ENCODE data around the gene FAM120A. TPM values are rescaled to one million over a fixed set of nuclear protein-coding genes. Genes with fewer than 3 reads are reported as not detected.

The FAM120A gene
- polyA plus RNA-seq, 1 experiment: 83.7 TPM

DNA sequence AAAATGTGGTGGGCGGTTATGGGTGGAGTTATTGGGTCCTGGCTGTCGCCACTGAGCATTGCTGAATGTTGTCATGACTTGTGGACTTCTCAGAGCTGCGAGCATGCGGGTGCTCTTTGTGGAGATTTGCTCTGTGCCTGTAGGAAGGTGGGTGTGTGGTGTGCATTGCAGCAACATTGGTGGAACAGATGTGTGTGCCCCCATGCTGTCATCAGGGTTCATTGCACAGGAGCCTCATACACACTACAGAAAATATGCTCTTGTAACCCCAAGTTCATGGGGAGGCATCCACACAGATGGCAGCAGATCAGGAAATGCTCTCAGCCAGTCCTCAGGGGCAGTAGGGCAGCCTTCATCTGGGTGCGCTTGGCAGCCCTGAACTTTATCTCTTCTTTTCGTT, 69.0 kb downstream of the FAM120A start:
- no peaks in the 10 kb centered on the region for H3K9me3 ChIP-seq (ENCODE audit: control insufficient read depth, insufficient read depth, low read length)
- no peak overlapping the region for H3K4me3 ChIP-seq (ENCODE audit: low read depth, low read length)
- ChIA-PET CTCF (interaction anchor here (1.0 to 1.4 kb wide), 2 partner anchors 45 to 46 kb away, joined by 3 read pairs; no protein-coding TSS in a partner anchor), POLR2A (no interaction called here)
- TF ChIP-seq, protein P1, sequence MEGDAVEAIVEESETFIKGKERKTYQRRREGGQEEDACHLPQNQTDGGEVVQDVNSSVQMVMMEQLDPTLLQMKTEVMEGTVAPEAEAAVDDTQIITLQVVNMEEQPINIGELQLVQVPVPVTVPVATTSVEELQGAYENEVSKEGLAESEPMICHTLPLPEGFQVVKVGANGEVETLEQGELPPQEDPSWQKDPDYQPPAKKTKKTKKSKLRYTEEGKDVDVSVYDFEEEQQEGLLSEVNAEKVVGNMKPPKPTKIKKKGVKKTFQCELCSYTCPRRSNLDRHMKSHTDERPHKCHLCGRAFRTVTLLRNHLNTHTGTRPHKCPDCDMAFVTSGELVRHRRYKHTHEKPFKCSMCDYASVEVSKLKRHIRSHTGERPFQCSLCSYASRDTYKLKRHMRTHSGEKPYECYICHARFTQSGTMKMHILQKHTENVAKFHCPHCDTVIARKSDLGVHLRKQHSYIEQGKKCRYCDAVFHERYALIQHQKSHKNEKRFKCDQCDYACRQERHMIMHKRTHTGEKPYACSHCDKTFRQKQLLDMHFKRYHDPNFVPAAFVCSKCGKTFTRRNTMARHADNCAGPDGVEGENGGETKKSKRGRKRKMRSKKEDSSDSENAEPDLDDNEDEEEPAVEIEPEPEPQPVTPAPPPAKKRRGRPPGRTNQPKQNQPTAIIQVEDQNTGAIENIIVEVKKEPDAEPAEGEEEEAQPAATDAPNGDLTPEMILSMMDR (IDR thresholded peaks at IDR 0.05; ENCODE audit: low read depth, low read length): no peak
- H3K27me3 ChIP-seq (ENCODE audit: control insufficient read depth, insufficient read depth, low read length): no peaks in the 10 kb centered on the region
- H3K27ac ChIP-seq (ENCODE audit: low read depth, low read length): no peak overlapping the region
- DNase-seq (ENCODE audit: low read depth, low spot score): no peak

DNA sequence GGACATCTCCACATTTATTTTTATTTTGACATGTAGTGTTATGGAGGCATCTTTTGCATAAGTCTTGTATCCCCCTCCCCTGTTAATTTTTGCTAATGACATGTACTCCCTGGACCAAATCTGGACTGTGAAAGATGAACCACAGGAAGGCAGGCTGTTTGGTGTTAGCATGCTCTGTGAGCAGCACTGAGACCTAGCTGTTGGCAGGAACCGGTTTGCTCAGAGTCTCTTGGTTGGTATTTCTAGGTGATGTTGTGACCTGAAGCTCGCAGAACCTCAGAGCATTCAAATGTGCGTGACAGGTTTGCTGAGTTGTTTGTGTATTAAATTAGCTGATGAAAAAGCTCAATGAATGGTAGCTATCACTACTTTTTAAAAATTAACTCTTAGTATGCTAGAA, 71.3 kb downstream of the FAM120A start:
- CTCF ChIA-PET: no interaction called here
- no peak overlapping the region for H3K4me3 ChIP-seq (ENCODE audit: low read depth, low read length)
- no peaks in the 10 kb centered on the region for H3K9me3 ChIP-seq (ENCODE audit: control insufficient read depth, insufficient read depth, low read length)
- TF ChIP-seq, protein P1 (IDR thresholded peaks at IDR 0.05; ENCODE audit: low read depth, low read length): no peak
- DNase-seq (ENCODE audit: low read depth, low spot score): no peak
- no peak overlapping the region for H3K27ac ChIP-seq (ENCODE audit: low read depth, low read length)
- POLR2A ChIA-PET: no interaction called here
- no peaks in the 10 kb centered on the region for H3K27me3 ChIP-seq (ENCODE audit: control insufficient read depth, insufficient read depth, low read length)

- ChIA-PET CTCF (no interaction called here), POLR2A (no interaction called here)
- Histone ChIP-seq H3K4me3 (ENCODE audit: low read depth, low read length) (no peak overlapping the region), H3K9me3 (ENCODE audit: control insufficient read depth, insufficient read depth, low read length) (no peaks in the 10 kb centered on the region), H3K27me3 (ENCODE audit: control insufficient read depth, insufficient read depth, low read length) (no peaks in the 10 kb centered on the region), H3K27ac (ENCODE audit: low read depth, low read length) (no peak overlapping the region)
- TF ChIP-seq, protein P1 (IDR thresholded peaks at IDR 0.05; ENCODE audit: low read depth, low read length): no peak
- no peak for DNase-seq (ENCODE audit: low read depth, low spot score)
Measured at GRCh38 chr9:93523518-93524144, 72.1 kb downstream of the FAM120A start.

DNA sequence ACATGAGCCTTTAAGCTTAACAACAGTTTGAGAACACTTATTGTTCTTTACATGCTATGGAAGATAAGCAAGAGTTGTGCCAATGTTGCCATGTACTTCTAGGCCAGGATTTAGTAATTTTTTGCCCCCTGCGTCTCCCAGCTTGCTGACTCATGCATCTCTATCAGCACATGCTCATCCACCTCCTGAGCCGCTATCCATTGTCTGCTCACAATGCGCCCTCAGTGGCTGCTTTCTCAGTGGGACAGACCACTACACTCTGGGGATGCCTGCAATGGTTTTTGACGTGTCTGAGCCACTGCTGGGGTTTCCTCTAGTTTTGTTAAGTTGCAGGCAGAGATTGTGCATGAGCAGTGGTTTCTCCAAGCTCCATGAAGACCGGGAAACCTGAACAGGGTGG, 74.0 kb downstream of the FAM120A start:
- POLR2A ChIA-PET: no interaction called here
- Histone ChIP-seq H3K9me3 (ENCODE audit: control insufficient read depth, insufficient read depth, low read length) (no peaks in the 10 kb centered on the region), H3K27me3 (ENCODE audit: control insufficient read depth, insufficient read depth, low read length) (no peaks in the 10 kb centered on the region), H3K27ac (ENCODE audit: low read depth, low read length) (no peak overlapping the region), H3K4me3 (ENCODE audit: low read depth, low read length) (no peak overlapping the region)
- no peak for DNase-seq (ENCODE audit: low read depth, low spot score)
- TF ChIP-seq, protein P1 (IDR thresholded peaks at IDR 0.05; ENCODE audit: low read depth, low read length): no peak
- CTCF ChIA-PET: interaction anchor here (1.0 kb wide), 1 partner anchor 41 kb away, joined by 6 read pairs; no protein-coding TSS in a partner anchor

- POLR2A ChIA-PET: no interaction called here
Measured at GRCh38 chr9:93531374-93531773, 79.9 kb downstream of the FAM120A start.

More at GRCh38 chr9:93531374-93531773, 79.9 kb downstream of the FAM120A start:
- CTCF ChIA-PET: interaction anchor here (1.3 kb wide), 1 partner anchor 35 kb away, joined by 5 read pairs; no protein-coding TSS in a partner anchor
- no peak overlapping the region for H3K27ac ChIP-seq (ENCODE audit: low read depth, low read length)
- no peak overlapping the region for H3K4me3 ChIP-seq (ENCODE audit: low read depth, low read length)
- H3K9me3 ChIP-seq (ENCODE audit: control insufficient read depth, insufficient read depth, low read length): no peaks in the 10 kb centered on the region
- DNase-seq (ENCODE audit: low read depth, low spot score): no peak
- H3K27me3 ChIP-seq (ENCODE audit: control insufficient read depth, insufficient read depth, low read length): no peaks in the 10 kb centered on the region
- TF ChIP-seq, protein P1 (IDR thresholded peaks at IDR 0.05; ENCODE audit: low read depth, low read length): no peak

Measured in AG04450 (cell line).